Activated CD4-positive, CD25-positive, alpha-beta regulatory T cell treated with anti-CD3 and anti-CD28 coated beads, Interleukin-2, amount 50 U/mL, for 72 hours (primary cell): ENCODE results near the gene BRD7.
A peak's percentile ranks its signal among the peaks of the same experiment; 100 is the strongest.

ENCODE experiments used
- DNase-seq: peaks from one replicate; pipeline ENCODE4 v3.0.0; 2021

Gene BRD7

DNA sequence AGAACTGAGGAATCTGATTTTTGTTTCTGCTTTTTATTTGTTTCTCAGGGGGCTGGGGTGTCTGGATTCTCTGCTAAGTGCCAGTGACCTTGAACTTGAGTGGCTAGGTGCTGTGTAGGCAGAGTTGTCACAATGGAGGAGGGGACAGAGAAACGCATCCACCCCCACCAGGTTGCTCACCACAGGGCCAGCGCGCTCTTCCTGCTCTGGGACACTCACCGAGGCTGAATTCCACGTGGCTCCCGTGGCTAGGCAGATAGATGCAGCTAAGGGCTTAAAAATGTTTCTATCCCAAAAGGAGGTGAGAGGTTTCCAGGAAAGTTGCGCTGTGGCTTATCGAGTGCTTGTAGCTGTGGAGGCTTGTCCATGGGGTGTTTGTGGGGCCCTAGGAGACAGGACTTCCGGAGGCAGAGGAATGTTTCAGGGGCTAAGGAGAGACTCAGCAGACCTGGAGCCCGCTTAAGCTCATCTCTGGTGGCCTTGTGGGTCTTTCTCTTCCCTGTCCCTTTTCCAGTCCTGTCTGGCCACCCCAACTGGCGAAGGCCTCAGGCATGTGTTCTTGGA lies 65.7 kb downstream of the BRD7 start:
- DNase-seq, result peak; percentile 21

DNA sequence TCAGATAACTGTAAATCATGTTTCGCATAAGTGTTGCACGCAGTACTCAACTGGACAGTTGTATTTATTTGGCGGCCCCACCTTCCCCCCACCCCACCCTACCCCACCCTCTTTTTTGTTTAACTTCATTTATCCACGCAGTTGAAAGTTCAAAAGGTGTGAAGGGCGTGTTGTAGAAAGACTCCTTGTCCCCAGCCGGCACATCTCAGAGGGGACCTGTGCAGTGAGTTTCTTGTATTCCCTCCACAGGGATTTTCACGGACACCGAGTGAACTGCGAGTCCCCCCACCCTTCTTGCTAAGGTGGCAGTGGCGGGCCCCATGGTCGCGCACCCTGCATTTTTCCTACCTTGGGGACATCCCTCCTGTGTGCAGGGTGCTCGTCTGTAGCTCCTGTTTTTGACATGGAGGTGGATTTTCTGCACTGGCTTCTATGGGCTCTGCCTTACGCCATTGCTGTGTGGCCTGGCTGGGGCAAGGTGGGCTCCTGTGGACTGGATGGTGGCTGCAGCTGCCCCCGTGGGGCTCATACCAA lies 66.2 kb downstream of the BRD7 start:
- DNase-seq, result peak; percentile 16

DNA sequence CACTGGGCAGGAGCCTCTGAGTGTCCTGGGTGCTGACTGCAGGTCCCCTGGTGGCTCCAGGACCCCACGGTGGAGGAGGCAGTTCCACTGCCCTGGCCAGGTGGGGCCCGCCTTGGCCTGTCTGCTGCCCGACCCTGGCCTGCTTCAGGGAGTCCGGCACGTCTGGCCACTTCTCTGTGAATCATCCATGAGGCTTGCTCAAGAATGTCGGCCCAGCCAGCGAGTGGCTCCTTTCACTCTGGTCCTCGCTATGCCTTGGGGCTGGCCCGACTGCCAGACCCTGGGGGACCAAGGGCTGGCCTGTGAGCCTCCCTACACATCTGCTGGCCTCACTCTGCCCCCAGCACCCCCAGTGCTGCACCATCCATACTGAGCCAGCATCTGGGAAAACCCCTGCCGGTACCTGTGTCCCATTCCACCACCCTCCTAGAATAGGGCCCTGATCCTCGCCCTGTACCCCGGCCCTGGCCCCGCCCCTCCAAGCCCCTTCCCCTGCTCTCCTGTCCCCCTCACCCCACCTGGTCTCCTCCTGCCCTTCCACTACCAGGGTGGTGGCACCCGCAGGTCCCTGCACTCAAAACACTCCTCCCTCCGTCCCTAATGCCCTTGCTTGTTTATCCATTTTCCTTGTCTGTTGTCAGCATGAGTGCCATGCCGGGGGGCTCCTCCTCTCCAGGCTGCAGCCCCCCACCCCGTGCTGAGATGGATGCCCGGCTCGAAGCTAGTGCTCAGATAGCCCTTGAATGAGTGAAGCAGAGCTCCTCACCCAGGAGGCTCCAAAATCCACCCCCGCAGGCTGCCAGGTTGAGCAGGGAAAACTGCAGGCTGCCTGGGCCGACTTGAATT lies 66.9 kb downstream of the BRD7 start:
- DNase-seq, result peak; percentile 24

DNA sequence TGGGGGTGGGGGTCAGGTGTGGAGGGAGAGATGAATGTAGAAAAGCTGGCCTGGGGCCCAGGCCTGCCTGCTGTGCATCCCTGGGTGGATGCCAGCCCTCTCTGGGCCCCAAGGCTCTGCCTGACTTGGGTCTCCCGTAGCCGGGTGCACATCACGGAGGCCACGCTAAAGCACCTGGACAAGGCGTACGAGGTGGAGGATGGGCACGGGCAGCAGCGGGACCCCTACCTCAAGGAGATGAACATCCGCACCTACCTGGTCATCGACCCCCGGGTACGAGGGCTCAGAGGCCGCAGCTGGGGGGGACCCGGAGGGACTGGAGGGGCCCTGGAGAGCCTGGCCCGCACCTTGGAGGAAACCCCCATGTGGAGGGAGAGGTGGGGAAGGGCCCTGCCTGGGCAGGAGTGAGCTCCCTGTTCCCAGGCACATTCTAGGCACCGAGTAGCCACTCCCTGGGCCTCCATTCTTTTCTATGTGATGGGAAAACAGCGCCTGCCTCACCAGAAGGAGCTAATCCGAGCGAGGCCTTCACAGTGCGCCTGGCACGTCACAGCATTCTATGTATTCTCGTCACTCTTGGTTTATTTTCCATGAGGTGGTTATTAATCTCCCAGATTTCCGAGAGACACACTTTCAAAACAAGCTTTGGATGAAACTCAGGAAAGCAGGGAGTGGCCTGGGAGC lies 67.7 kb downstream of the BRD7 start:
- peak; percentile 17 for DNase-seq

DNA sequence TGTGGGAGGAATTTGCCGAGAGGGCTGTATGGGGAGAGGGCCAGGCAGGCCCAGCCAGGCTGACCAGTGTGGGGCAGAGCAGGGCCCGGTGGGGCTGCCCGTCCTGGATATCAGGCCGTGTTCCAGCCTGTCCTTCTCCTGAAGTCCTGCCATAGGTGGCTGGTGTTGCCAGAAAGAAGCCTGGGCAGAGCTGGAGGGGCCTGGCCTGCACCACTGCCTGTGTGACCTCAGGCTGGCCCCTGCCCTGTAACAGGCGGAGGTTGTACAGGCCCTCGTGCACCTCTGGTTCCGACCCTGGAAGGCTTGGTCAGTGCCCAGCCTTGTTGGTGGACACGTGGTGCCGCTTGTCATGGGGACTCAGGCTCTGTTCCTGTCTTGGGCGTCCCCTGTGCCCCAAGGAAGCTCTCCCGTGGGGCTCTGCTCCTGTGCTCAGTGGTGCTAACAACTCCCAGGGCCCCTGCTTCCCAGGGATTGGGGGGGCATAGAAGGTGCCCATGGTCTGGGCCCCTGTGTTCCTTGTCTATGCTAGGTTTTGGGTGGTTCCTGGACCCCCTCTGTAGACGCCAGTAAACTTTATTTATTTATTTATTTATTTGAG lies 69.2 kb downstream of the BRD7 start:
- no peak for DNase-seq

DNA sequence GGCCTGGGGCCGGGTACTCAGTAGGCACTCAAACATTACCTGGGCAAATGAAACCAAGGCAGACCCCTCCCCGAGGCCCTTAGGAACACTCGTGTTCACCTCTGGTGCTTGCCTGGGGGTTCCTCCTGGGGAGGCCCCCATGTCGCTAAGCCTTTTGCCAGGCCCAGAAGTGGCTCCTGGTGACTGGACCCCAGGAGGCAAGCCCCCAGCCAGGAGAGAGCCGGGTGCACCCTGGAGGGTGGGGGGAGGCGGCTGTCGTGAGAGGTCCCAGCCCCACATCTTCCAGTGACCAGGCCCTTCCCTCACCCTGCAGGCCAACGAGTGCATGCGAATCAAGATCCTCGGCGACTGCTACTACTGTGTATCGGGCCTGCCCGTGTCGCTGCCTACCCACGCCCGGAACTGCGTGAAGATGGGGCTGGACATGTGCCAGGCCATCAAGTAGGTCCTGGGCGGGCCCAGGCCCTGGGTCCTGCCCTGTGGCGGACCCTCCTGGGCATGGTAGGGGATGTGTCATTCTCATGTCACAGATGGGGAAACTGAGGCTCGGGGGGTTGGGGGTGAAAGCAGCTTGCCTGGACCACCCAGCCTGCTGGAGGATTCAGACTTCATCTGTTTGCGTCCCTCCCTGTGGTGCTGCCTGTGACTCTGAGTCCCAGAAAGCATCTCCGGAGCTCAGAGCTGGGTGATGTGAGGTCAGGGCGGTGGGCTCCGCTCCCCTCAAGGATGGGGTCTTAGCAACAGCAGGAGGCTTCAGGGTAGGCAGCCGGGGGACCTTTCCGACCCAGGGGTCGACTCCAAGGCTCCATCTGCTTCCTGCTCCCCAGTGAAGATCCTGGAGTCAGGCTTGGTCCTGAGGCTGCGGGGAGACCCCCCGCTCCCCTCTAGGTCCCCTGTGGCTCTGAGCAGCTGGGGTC lies 69.9 kb downstream of the BRD7 start:
- no peak for DNase-seq

DNA sequence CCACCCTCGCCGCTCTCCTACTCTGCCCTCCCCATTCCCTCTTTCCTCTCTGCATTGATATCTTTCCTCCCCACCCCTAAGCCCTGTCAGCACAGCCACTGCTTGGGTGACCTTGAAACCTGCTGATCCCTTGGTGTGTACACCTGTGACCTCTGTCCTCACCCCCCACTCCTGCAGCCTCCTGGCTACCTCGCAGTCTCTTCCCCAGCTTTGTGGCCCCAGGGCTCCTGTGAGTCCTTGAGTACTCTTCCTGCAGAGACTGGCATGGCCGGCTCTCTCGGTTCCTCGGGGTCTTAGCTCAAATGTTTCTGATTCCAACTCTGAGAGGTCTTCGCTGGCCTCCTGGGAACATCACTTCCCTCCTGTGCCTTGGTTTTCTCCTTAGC lies 70.7 kb downstream of the BRD7 start:
- no peak for DNase-seq

DNA sequence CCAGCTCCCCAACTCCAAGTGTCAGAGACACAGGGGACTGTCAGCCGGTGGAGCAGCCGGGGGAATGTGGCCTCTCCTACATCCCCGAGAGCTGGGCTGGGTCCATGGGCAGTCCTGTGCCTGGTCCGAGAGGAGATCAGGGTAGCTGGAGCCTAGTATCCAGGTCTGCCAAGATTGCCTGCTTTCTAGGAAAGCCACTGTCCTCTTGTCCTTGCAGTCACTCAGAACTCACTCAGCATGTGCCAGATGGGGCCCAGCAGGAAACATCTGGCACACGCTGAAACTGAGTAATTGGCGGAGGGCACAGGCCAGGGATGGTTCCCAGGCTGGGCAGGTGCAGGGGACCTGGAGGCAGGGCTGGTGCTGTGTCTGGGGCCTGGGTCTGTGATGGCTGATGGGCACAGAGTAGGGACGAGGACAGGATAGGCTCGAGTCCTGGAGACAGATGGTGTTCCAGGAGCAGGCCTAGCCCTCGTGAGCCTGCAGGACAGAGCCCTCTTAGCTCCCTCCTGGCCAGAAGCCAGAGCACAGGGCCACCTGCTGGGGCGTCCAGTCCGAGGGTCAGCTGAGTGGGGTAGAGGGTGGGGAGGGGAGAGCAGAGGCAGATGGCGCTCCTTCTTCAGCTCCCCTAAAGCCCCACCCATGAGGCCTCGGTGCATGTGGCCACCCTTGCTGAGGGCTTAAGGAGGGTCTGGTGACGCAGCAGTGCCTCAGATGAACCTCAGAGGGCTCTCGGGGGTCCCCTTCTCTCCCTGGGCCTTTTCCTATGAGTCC lies 71.3 kb downstream of the BRD7 start:
- DNase-seq, result no peak

DNA sequence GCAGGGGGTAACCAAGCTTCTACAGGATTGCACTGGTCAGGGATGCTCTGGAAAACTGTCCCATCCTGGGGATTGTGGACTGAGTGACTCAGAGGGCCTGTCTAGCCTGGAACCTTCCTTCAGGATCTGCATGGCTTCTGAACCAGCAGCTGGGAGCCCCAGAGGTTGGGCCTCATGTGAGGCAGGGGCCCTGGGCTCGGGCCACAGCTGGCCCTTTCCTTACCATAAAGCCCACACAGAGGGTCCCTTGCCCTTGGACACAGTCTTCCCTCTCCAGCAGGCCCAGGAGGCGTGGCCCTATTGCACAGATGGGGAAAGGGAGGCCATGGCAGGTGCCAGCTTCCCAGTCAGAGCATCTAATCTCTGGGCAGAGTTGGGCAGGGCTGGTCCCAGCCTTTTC lies 72.0 kb downstream of the BRD7 start:
- DNase-seq, result no peak

DNA sequence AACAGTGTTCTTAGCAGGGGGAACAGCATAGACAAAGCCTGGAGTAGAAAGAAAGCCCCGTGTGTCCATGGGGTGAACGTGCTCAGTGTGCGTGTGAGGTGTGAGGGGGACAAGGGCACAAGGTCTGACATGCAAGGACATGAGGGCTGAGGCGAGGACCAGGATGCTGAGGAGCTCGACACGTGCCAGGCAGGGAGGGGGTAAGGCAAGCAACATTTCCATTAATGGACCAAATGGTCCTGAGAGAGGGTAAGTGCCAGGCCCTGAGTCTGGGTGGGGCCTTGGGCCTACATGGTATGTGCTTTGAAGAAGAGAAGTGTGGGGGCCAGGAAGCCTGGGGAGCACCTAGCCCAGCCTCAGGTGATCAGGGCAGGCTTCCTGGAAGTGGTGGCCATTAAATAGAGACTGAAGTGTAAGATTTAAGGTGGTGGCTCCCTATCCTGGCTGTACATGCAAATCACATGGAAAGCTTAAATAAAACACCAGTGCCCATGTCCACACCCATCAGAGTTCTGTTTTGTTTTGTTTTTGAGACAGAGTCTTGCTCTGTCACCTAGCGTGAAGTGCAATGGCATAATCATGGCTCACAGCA lies 73.2 kb downstream of the BRD7 start:
- DNase-seq, result no peak

DNA sequence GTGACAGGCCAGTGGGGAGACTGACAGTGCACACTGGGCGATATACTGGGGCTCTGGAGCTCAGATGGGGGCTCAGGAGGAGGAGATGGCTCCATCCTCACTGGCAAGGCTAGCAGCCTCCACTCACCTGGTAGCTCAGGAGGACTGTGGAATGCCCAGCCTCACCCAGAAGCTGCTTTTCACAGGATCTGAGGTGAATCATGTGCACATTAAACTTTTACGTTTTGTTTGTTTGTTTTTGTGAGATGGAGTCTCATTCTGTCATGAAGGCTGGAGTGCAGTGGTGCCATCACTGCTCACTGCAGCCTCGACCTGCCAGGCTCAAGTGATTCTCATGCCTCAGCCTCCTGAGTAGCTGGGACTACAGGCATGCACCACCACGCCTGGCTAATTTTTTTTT lies 73.8 kb downstream of the BRD7 start:
- no peak for DNase-seq

DNA sequence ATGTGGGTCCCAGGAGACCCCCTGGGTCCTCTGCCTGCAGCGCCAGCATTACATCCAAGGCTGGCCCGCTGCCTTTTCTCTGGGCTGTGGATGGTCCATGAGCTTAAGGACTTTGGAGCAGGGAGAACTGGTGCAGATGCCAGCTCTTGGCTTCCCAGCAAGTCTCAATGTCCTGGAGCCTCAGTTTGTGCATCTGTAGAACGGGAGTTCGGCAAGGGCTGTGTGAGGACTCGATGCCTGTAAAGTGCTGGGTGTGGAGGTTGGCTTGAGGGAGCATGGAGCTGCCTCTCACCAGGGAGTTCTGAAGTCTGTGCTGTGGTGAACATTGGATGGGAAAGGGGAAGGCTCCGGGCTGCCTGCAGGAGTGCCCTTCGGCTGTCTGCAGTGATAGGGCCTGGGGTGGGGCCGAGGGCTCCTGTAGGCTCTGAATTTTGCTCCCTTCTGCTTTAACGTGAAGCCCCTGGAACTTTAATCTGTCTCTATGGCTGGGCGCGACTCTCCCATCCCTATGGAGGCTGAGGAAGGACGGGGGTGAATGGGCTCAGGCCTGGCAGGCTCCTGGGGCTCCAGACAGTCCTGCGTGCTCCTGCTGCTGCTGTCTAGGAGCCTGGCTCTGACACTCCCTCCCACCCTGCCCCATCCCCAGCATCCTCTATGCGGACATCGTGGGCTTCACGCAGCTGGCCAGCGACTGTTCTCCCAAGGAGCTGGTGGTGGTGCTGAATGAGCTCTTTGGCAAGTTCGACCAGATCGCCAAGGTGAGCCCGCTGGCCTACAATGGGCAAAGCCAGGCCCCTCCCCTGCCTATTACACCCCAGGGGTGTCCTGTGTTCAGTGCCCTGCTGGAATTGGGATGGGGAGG lies 74.6 kb downstream of the BRD7 start:
- no peak for DNase-seq

DNA sequence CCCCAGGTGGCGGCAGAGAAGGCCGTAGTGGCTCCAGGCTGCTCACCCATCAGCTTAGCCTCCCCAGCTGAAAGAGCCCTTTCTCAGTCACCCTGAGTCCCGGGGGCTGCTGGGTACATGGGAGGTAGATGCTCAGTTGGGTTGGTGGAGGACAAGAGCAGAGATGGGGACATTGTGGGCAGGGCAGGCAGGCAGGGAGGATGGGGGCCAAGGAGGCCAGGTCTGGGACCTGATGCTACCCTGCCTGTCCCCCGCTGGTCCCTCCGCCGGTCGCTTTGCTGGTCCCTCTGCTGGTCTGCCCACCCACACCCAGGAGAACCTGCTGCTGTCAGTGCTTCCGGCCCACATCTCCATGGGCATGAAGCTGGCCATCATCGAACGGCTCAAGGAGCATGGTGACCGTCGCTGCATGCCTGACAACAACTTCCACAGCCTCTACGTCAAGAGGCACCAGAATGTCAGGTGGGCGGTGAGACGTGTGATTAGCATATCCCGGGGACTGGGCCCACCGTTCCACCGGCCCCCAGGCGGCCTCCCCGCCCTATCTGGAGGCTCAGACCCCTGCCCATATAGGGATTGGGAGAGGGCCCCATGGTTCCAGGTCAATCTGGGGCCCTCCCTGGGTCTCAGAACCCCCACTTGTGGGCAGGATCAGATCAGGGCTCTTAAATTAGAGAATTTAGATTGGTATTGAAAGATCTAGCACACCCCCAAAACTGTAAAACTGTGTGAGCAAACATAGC lies 75.6 kb downstream of the BRD7 start:
- no peak for DNase-seq

DNA sequence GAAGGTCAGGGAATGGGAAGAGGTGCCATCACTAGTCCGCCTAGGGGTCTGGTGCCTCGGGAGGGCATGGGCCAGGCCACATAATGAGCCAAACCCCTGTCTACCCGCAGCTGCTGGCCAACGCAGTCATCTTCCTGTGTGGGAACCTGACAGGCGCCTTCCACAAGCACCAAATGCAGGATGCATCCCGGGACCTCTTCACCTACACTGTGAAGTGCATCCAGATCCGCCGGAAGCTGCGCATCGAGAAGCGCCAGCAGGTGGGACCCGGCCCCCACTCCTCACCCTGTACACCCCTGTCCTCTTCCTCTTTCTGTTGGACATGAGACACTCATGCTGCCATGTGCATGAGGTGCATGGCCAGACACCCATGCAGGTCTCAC lies 76.2 kb downstream of the BRD7 start:
- no peak for DNase-seq

DNA sequence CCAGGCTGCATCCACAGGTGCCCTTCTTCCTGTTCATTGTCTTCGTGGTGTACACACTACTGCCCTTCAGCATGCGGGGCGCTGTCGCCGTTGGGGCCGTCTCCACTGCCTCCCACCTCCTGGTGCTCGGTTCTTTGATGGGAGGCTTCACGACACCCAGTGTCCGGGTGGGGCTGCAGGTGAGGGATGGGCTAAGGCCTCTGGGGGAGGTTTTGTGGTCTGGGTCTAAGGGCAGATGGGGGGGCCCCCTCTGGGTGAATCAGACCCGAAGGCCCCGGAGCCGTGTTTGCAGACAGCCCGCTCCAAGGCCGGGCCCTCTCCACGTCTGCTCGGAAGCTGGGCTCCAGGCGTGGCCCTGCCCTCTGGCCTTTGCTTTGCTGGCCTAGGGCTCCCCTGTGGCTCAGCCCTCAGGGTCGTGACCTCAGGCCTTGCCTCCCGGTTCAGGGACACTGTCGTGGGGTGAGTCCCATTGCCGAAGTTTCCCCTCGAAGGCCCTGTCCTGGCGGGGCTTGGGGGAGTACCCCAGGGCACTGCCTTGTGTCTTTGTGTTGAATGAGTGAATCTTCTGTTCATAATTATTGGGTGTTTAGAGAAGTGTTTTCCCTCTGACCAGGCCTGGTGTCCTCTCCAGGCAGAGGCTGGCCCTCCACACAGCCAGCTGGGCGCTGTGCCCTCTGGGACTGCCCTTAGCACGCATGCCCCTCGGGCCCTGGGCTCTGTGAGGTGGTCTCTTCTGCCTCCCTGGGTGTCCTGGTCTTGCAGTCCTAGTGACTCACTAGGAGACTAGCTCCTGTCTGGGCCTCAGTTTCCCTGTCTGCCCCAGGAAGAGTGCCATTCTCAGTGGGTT lies 76.8 kb downstream of the BRD7 start:
- no peak for DNase-seq

DNA sequence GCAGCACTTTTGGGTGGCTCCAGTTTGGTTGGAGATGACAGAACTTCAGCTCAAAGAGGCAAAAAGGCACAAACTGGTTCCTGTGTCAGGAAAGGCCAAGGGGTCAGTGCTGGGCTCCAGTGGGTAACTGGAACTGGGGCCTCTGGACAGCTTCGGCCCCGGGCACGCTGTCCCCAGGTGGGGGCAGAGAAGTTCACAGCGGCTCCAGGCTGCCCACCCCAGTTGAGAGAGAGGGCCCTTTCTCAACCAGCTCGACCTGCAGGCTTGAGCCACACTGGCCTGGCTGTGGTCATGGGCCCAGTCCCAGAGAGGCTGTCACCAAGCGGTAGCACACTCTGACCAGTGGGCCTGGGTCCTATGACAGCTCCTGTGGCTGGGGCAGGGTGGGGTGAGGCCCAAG lies 77.9 kb downstream of the BRD7 start:
- DNase-seq, result no peak

DNA sequence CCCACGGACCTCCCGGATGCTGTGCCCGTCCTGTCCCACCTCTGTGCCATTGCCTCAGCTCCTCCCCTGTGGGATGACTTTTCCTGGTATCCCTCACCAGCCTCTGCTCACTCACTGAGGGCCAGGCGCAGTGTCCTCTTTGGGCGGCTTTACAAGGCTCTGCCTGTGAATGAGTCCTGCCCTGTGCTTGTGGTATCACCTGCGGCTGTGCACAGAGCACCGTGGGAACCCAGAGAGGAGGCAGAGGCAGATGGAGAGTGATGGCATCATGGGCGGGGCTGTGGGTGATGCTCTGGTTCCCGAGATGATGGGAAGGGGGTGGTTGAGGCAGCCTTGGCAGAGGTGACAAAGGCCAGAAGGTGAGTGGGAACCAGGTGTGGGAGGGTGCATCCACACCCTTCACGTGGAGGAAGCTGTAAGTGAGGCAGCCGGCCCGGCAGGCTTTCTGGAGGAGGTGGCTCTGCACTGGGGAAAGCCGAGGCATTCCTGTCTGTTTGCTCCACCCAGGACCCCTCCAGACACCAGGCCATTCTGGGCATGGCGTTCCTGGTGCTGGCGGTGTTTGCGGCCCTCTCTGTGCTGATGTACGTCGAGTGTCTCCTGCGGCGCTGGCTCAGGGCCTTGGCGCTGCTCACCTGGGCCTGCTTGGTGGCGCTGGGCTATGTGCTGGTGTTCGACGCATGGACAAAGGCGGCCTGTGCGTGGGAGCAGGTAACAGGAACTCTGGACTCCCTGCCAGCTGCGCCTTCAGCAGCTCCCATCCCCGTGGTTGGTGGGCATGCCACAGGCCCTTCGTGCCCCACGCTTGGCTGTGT lies 78.6 kb downstream of the BRD7 start:
- no peak for DNase-seq

DNA sequence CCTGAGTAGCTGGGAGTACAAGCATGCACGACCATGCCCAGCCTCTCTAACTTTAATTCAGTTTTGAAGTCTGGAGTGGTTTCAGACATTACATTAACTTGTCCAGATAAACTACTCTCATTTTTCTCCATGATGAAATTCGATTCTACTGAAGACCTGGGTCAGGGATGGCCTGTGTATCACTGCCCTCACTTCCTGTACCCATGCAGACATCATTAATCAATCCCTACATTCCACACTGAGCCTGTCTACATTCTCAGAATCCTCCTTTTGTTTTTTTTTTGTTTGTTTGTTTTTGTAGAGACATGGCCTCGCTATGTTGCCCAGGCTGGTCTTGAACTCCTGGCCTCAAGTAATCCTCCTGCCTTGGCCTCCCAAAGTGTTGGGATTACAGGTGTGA lies 79.9 kb downstream of the BRD7 start:
- no peak for DNase-seq
